ENCODE results near the gene EFHC2.
"Not testable (repeated sequence)": the region's sequence is repeated elsewhere in the genome, so short reads cannot be mapped to it uniquely, and the experiment has no call there.

The EFHC2 gene

DNA sequence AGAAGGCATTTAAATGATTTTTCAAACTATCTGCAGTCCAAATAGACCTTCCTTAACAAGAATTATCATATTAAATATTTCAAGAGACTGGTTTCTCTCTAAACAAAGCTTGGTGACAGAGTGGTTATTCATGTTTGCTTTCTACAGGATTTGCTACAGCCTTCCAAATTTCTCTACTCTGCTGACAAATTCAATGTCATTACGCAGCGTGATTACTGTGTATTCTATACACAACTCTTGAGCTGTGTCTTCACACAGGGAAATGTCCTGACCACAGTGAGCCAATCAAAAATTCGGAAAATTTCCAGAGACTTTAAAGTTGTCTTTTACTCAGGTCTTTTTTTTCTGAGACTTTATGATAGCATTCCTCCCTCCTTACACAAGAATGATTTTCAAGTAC is 75.6 kb downstream of the EFHC2 start:
- Histone ChIP-seq H3K36me3 (ENCODE audit: insufficient read depth, insufficient read length, low read length) (no peaks in the 10 kb centered on the region), H3K4me1 (ENCODE audit: insufficient read depth, insufficient read length) (no peaks in the 10 kb centered on the region), H3K9ac (ENCODE audit: insufficient read length, low read depth) (no peak overlapping the region), H3K27me3 (ENCODE audit: insufficient read depth, insufficient read length) (no peaks in the 10 kb centered on the region), H3K4me3 (ENCODE audit: insufficient read length, low read depth) (no peak overlapping the region), H3K9me3 (ENCODE audit: insufficient read depth, low read length) (no peaks in the 10 kb centered on the region)
- DNase-seq (ENCODE audit: low read depth, low spot score): no peak
- TF ChIP-seq YY1 (IDR thresholded peaks at IDR 0.05; ENCODE audit: insufficient read depth, insufficient read length): no peak
- no peak for TF ChIP-seq ZNF274 (IDR thresholded peaks at IDR 0.05; ENCODE audit: low read depth, low read length)
- TF ChIP-seq SUZ12 (IDR thresholded peaks at IDR 0.05; ENCODE audit: extremely low read depth, insufficient read depth, insufficient read length): no peak

GRCh38 chrX:44267116-44267515 is 76.4 kb downstream of the EFHC2 start:
- Histone ChIP-seq H3K9me3 (ENCODE audit: insufficient read depth, low read length) (no peaks in the 10 kb centered on the region), H3K36me3 (ENCODE audit: insufficient read depth, insufficient read length, low read length) (no peaks in the 10 kb centered on the region), H3K27me3 (ENCODE audit: insufficient read depth, insufficient read length) (no peaks in the 10 kb centered on the region), H3K4me1 (ENCODE audit: insufficient read depth, insufficient read length) (no peaks in the 10 kb centered on the region), H3K4me3 (ENCODE audit: insufficient read length, low read depth) (no peak overlapping the region), H3K9ac (ENCODE audit: insufficient read length, low read depth) (no peak overlapping the region)
- TF ChIP-seq ZNF274 (IDR thresholded peaks at IDR 0.05; ENCODE audit: low read depth, low read length) (no peak), SUZ12 (IDR thresholded peaks at IDR 0.05; ENCODE audit: extremely low read depth, insufficient read depth, insufficient read length) (no peak), YY1 (IDR thresholded peaks at IDR 0.05; ENCODE audit: insufficient read depth, insufficient read length) (no peak)
- DNase-seq (ENCODE audit: low read depth, low spot score): no peak

- Histone ChIP-seq H3K9ac (ENCODE audit: insufficient read length, low read depth) (no peak overlapping the region), H3K27me3 (ENCODE audit: insufficient read depth, insufficient read length) (no peaks in the 10 kb centered on the region), H3K4me3 (ENCODE audit: insufficient read length, low read depth) (no peak overlapping the region), H3K36me3 (ENCODE audit: insufficient read depth, insufficient read length, low read length) (no peaks in the 10 kb centered on the region), H3K9me3 (ENCODE audit: insufficient read depth, low read length) (no peaks in the 10 kb centered on the region), H3K4me1 (ENCODE audit: insufficient read depth, insufficient read length) (no peaks in the 10 kb centered on the region)
- no peak for DNase-seq (ENCODE audit: low read depth, low spot score)
- TF ChIP-seq YY1 (IDR thresholded peaks at IDR 0.05; ENCODE audit: insufficient read depth, insufficient read length) (no peak), SUZ12 (IDR thresholded peaks at IDR 0.05; ENCODE audit: extremely low read depth, insufficient read depth, insufficient read length) (no peak), ZNF274 (IDR thresholded peaks at IDR 0.05; ENCODE audit: low read depth, low read length) (no peak)
Measured at GRCh38 chrX:44265559-44265958, 77.9 kb downstream of the EFHC2 start.

GRCh38 chrX:44264936-44265335 is 78.5 kb downstream of the EFHC2 start:
- TF ChIP-seq YY1 (IDR thresholded peaks at IDR 0.05; ENCODE audit: insufficient read depth, insufficient read length) (no peak), ZNF274 (IDR thresholded peaks at IDR 0.05; ENCODE audit: low read depth, low read length) (no peak), SUZ12 (IDR thresholded peaks at IDR 0.05; ENCODE audit: extremely low read depth, insufficient read depth, insufficient read length) (no peak)
- Histone ChIP-seq H3K36me3 (ENCODE audit: insufficient read depth, insufficient read length, low read length) (no peaks in the 10 kb centered on the region), H3K9me3 (ENCODE audit: insufficient read depth, low read length) (no peaks in the 10 kb centered on the region), H3K4me3 (ENCODE audit: insufficient read length, low read depth) (no peak overlapping the region), H3K9ac (ENCODE audit: insufficient read length, low read depth) (no peak overlapping the region), H3K27me3 (ENCODE audit: insufficient read depth, insufficient read length) (no peaks in the 10 kb centered on the region), H3K4me1 (ENCODE audit: insufficient read depth, insufficient read length) (no peaks in the 10 kb centered on the region)
- no peak for DNase-seq (ENCODE audit: low read depth, low spot score)

DNA sequence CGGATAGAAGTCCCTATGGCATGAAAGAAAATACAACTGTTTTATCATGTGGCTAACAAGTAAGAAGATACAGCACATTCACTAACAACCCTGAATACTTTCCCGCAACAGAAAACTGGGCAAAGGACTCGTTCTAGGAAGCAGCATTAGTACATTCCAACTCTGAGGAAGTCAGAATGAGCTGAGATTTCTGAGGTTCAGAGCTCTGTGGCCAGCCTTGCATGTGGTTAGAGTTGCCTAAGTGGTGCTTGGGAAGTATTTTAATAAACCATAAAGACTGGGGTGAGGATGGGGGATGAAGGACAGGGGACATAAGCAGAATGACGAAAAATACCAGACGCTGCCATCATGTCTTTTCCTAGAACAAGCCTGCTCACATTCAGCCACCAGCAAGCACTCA is 82.2 kb downstream of the EFHC2 start:
- Histone ChIP-seq H3K9me3 (ENCODE audit: insufficient read depth, low read length) (no peaks in the 10 kb centered on the region), H3K27me3 (ENCODE audit: insufficient read depth, insufficient read length) (no peaks in the 10 kb centered on the region), H3K9ac (ENCODE audit: insufficient read length, low read depth) (no peak overlapping the region), H3K4me3 (ENCODE audit: insufficient read length, low read depth) (no peak overlapping the region), H3K4me1 (ENCODE audit: insufficient read depth, insufficient read length) (no peaks in the 10 kb centered on the region), H3K36me3 (ENCODE audit: insufficient read depth, insufficient read length, low read length) (no peaks in the 10 kb centered on the region)
- no peak for DNase-seq (ENCODE audit: low read depth, low spot score)
- TF ChIP-seq SUZ12 (IDR thresholded peaks at IDR 0.05; ENCODE audit: extremely low read depth, insufficient read depth, insufficient read length) (no peak), YY1 (IDR thresholded peaks at IDR 0.05; ENCODE audit: insufficient read depth, insufficient read length) (no peak), ZNF274 (IDR thresholded peaks at IDR 0.05; ENCODE audit: low read depth, low read length) (no peak)

- no peaks in the 10 kb centered on the region for H3K36me3 ChIP-seq (ENCODE audit: insufficient read depth, insufficient read length, low read length)
Measured at GRCh38 chrX:44260609-44261008, 82.9 kb downstream of the EFHC2 start.

GRCh38 chrX:44255742-44256141 is 87.7 kb downstream of the EFHC2 start:
- H3K27me3 ChIP-seq (ENCODE audit: insufficient read depth, insufficient read length); DNase-seq (ENCODE audit: low read depth, low spot score); H3K9ac ChIP-seq (ENCODE audit: insufficient read length, low read depth); H3K4me3 ChIP-seq (ENCODE audit: insufficient read length, low read depth); H3K9me3 ChIP-seq (ENCODE audit: insufficient read depth, low read length); H3K36me3 ChIP-seq (ENCODE audit: insufficient read depth, insufficient read length, low read length); H3K4me1 ChIP-seq (ENCODE audit: insufficient read depth, insufficient read length): not testable (repeated sequence)

More at GRCh38 chrX:44260609-44261008, 82.9 kb downstream of the EFHC2 start:
- no peak for DNase-seq (ENCODE audit: low read depth, low spot score)
- no peak overlapping the region for H3K9ac ChIP-seq (ENCODE audit: insufficient read length, low read depth)
- no peaks in the 10 kb centered on the region for H3K9me3 ChIP-seq (ENCODE audit: insufficient read depth, low read length)
- H3K4me3 ChIP-seq (ENCODE audit: insufficient read length, low read depth): no peak overlapping the region
- no peaks in the 10 kb centered on the region for H3K27me3 ChIP-seq (ENCODE audit: insufficient read depth, insufficient read length)
- no peaks in the 10 kb centered on the region for H3K4me1 ChIP-seq (ENCODE audit: insufficient read depth, insufficient read length)
- TF ChIP-seq SUZ12 (IDR thresholded peaks at IDR 0.05; ENCODE audit: extremely low read depth, insufficient read depth, insufficient read length) (no peak), ZNF274 (IDR thresholded peaks at IDR 0.05; ENCODE audit: low read depth, low read length) (no peak), YY1 (IDR thresholded peaks at IDR 0.05; ENCODE audit: insufficient read depth, insufficient read length) (no peak)

DNA sequence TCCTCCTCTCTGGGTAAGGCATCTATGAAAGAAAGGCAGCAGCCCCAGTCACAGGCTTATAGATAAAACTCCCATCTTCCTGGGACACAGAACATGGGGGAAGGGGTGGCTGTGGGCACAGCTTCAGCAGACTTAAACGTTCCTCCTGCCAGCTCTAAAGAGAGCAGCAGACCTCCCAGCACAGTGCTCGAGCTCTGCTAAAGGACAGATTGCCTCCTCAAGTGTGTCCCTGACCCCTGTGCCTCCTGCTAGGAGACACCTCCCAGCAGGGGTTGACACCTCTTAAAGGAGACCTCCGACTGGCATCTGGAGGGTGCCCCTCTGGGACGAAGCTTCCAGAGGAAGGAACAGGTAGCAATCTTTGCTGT is 89.9 kb downstream of the EFHC2 start:
- Histone ChIP-seq H3K9ac (ENCODE audit: insufficient read length, low read depth) (no peak overlapping the region), H3K27me3 (ENCODE audit: insufficient read depth, insufficient read length) (no peaks in the 10 kb centered on the region), H3K9me3 (ENCODE audit: insufficient read depth, low read length) (peaks cover 6% of the 10 kb centered on the region; the same call in 1 of the 2 replicates), H3K4me1 (ENCODE audit: insufficient read depth, insufficient read length) (peaks cover 2% of the 10 kb centered on the region), H3K4me3 (ENCODE audit: insufficient read length, low read depth) (no peak overlapping the region), H3K36me3 (ENCODE audit: insufficient read depth, insufficient read length, low read length) (no peaks in the 10 kb centered on the region)
- TF ChIP-seq YY1 (IDR thresholded peaks at IDR 0.05; ENCODE audit: insufficient read depth, insufficient read length) (no peak), SUZ12 (IDR thresholded peaks at IDR 0.05; ENCODE audit: extremely low read depth, insufficient read depth, insufficient read length) (no peak), ZNF274 (IDR thresholded peaks at IDR 0.05; ENCODE audit: low read depth, low read length) (no peak)
- DNase-seq (ENCODE audit: low read depth, low spot score): no peak

DNA sequence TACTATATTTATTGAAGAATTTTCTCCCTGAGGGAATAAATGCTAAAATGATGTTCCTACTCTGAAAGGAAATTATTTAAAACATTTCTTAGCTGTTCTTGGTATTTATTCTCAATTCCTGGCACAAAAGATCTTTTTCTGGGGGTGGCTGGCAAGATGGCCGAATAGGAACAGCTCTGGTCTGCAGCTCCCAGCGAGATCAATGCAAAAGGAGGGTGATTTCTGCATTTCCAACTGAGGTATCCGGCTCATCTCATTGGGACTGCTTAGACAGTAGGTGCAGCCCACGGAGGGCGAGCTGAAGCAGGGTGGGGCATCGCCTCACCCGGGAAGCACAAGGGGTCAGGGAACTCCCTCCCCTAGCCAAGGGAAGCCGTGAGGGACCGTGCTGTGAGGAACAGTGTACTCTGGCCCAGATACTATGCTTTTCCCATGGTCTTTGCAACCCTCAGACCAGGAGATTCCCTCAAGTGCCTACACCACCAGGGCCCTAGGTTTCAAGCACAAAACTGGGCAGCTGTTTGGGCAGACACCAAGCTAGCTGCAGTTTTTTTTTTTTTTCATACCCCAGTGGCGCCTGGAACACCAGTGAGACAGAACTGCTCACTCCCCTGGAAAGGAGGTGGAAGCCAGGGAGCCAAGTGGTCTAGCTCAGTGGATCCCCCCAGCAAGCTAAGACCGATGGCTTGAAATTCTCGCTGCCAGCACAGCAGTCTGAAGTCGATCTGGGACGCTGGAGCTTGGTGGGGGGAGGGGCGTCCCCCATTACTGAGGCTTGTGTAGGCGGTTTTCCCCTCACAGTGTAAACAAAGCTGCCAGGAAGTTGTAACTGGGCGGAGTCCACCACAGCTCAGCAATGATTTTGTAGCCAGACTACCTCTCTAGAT is 90.5 kb downstream of the EFHC2 start:
- not testable (repeated sequence) for H3K36me3 ChIP-seq (ENCODE audit: insufficient read depth, insufficient read length, low read length); H3K9me3 ChIP-seq (ENCODE audit: insufficient read depth, low read length); H3K4me3 ChIP-seq (ENCODE audit: insufficient read length, low read depth); H3K9ac ChIP-seq (ENCODE audit: insufficient read length, low read depth); H3K27me3 ChIP-seq (ENCODE audit: insufficient read depth, insufficient read length); H3K4me1 ChIP-seq (ENCODE audit: insufficient read depth, insufficient read length)
- DNase-seq (ENCODE audit: low read depth, low spot score): peak; percentile 28
